Progenitor cell of endocrine pancreas (in vitro differentiated cells): Measurements from ENCODE around the gene SAXO1. TPM values are rescaled to one million over a fixed set of nuclear protein-coding genes. Genes with fewer than 3 reads are reported as not detected.

Experiments used
- DNase-seq: peaks from one replicate; pipeline ENCODE4 v3.0.0; 2021; ENCODE audit warnings: low spot score; ENCODE audit not compliant: unreplicated experiment
- H3K27ac Mint-ChIP-seq: 2 replicates; pipeline ENCODE4 v1.8.0; 2021; ENCODE audit warnings: mild to moderate bottlenecking, moderate library complexity, mixed read lengths
- H3K27me3 Mint-ChIP-seq: 2 replicates; pipeline ENCODE4 v1.8.0; 2021; ENCODE audit warnings: mixed read lengths
- H3K36me3 Mint-ChIP-seq: 2 replicates; pipeline ENCODE4 v1.8.0; 2022; ENCODE audit warnings: mixed read lengths; ENCODE audit not compliant: insufficient read depth
- H3K4me1 Mint-ChIP-seq: 2 replicates; pipeline ENCODE4 v1.8.0; 2021; ENCODE audit warnings: low read depth, mixed read lengths
- H3K4me3 Mint-ChIP-seq: 2 replicates; pipeline ENCODE4 v1.8.0; 2021; ENCODE audit warnings: low read depth, mild to moderate bottlenecking, moderate library complexity, mixed read lengths
- H3K9me3 Mint-ChIP-seq: 2 replicates; pipeline ENCODE4 v1.8.0; 2021; ENCODE audit warnings: low read depth, mixed read lengths
- CTCF ChIP-seq: fragments of 200-600 bp; sonication (generic); IDR thresholded peaks from one replicate; pipeline ENCODE4 v1.5.0; 2021; ENCODE audit warnings: antibody characterized with exemption, mild to moderate bottlenecking; ENCODE audit not compliant: unreplicated experiment
- total RNA-seq: library from RNA; stranded (reverse); gene quantifications from 2 replicates; pipeline ENCODE4 v1.2.1, GENCODE V29; 2021

Gene SAXO1
- total RNA-seq, 1 donor from 2014 or later: not detected

DNA sequence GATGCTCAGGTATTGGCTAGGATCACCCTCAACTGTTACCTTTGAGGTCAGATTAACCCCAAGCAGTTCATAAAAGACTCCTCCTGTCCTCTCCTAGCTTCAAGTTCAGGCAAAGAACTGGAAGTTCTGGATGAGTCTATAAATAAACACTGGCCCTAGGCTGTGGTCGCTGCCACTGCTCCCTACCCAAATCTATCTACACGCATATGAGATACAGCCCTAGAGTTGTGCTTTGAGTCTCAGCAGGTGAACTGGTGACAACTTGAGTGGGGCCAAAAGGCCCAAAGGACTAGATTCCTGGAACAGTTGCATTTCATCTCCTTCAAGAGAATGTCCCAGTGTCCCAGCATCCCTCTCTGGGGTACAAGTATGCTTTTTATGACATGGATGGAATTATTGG, 62.6 kb downstream of the SAXO1 start:
- Mint-ChIP-seq H3K9me3 (peaks cover 12% of the 10 kb centered on the region), H3K27ac (peak overlapping the region; percentile 56), H3K36me3 (peaks cover 2% of the 10 kb centered on the region), H3K4me3 (no peak overlapping the region), H3K27me3 (no peaks in the 10 kb centered on the region), H3K4me1 (no peaks in the 10 kb centered on the region)
- no peak for DNase-seq
- TF ChIP-seq CTCF: no peak

DNA sequence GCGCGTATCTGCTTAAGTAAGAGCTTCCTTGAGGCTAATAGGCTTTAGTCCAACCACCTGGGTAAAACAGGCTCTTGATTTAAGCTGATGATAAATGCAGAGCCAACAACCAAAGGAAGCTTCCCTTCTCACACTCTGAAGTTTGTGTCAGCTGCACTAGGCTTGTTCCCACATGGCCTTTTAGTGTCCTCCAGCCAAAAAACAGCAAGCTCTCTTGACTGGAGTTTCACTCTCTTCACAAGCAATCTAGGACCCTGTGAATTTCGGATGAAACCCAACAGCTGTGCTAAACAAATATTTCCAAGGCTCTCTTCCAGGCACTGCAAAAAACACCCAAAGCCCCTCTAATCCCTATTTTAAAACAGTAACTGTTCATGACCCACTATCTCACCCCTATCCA, 63.9 kb downstream of the SAXO1 start:
- DNase-seq: no peak
- no peak for TF ChIP-seq CTCF
- no peak overlapping the region for H3K27ac Mint-ChIP-seq
- peaks cover 2% of the 10 kb centered on the region for H3K36me3 Mint-ChIP-seq
- H3K9me3 Mint-ChIP-seq: peaks cover 25% of the 10 kb centered on the region
- no peaks in the 10 kb centered on the region for H3K4me1 Mint-ChIP-seq
- H3K4me3 Mint-ChIP-seq: no peak overlapping the region
- H3K27me3 Mint-ChIP-seq: no peaks in the 10 kb centered on the region

- no peak for DNase-seq
- H3K4me3 Mint-ChIP-seq: no peak overlapping the region
- H3K9me3 Mint-ChIP-seq: no peaks in the 10 kb centered on the region
- no peaks in the 10 kb centered on the region for H3K36me3 Mint-ChIP-seq
- H3K4me1 Mint-ChIP-seq: no peaks in the 10 kb centered on the region
- TF ChIP-seq CTCF: no peak
- H3K27ac Mint-ChIP-seq: no peak overlapping the region
- H3K27me3 Mint-ChIP-seq: no peaks in the 10 kb centered on the region
Measured at GRCh38 chr9:18955626-18956025, 77.4 kb downstream of the SAXO1 start.

DNA sequence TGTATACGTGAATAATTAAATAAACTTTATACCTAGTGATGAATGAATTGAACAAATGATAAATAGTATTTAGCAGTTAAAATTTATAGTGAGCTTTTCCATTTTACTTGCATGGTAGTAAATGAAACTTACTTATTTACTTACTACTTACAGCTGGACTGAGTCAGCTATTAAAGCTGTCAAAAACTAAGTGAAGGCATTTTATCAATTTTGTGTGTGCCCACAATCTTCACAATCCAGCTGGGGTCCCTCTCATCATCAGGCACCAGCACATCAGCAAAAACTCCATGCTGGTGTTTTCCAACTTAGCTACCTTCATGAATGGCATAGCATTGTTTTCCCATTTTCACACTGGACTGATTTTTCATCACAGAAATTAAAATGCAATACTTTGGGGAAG, 81.1 kb downstream of the SAXO1 start:
- Mint-ChIP-seq H3K9me3 (no peaks in the 10 kb centered on the region), H3K4me1 (no peaks in the 10 kb centered on the region), H3K27ac (no peak overlapping the region), H3K4me3 (no peak overlapping the region), H3K36me3 (no peaks in the 10 kb centered on the region), H3K27me3 (no peaks in the 10 kb centered on the region)
- no peak for DNase-seq
- TF ChIP-seq CTCF: no peak

DNA sequence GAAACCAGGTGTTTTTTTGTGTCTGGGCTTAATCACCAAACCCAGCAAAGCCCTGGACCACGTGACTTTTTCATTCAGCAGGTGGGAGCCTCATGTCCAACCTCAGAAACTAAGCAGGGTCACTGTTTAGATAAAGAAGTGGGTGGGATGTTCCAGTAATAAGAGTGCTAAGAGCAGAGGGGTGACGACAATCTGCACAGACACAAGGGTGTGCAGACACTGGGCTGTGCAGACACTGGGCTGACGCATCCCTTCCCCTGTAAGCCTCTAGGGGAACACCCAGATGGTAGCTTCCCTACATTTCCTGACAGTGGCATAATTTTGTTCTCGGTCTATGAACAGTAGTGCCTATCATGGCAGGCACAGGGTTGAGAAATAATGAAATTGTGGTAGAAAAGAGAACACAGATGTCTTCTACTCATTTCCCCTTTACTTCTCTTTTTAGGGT, 85.1 kb downstream of the SAXO1 start:
- H3K36me3 Mint-ChIP-seq: no peaks in the 10 kb centered on the region
- H3K27ac Mint-ChIP-seq: no peak overlapping the region
- H3K9me3 Mint-ChIP-seq: no peaks in the 10 kb centered on the region
- DNase-seq: no peak
- no peaks in the 10 kb centered on the region for H3K4me1 Mint-ChIP-seq
- H3K4me3 Mint-ChIP-seq: no peak overlapping the region
- H3K27me3 Mint-ChIP-seq: peaks cover 4% of the 10 kb centered on the region
- TF ChIP-seq CTCF: no peak
